HG03280 (cell line): Measurements from ENCODE around the gene BICRA.
"Not testable (repeated sequence)": the region's sequence is repeated elsewhere in the genome, so short reads cannot be mapped to it uniquely, and the experiment has no call there.

Source experiments
- ATAC-seq: cut with Tn5 transposase; IDR thresholded peaks from one replicate; pipeline ENCODE4 v1.9.1; 2021; ENCODE audit warnings: mild to moderate bottlenecking, moderate library complexity; ENCODE audit not compliant: unreplicated experiment

Gene BICRA

DNA sequence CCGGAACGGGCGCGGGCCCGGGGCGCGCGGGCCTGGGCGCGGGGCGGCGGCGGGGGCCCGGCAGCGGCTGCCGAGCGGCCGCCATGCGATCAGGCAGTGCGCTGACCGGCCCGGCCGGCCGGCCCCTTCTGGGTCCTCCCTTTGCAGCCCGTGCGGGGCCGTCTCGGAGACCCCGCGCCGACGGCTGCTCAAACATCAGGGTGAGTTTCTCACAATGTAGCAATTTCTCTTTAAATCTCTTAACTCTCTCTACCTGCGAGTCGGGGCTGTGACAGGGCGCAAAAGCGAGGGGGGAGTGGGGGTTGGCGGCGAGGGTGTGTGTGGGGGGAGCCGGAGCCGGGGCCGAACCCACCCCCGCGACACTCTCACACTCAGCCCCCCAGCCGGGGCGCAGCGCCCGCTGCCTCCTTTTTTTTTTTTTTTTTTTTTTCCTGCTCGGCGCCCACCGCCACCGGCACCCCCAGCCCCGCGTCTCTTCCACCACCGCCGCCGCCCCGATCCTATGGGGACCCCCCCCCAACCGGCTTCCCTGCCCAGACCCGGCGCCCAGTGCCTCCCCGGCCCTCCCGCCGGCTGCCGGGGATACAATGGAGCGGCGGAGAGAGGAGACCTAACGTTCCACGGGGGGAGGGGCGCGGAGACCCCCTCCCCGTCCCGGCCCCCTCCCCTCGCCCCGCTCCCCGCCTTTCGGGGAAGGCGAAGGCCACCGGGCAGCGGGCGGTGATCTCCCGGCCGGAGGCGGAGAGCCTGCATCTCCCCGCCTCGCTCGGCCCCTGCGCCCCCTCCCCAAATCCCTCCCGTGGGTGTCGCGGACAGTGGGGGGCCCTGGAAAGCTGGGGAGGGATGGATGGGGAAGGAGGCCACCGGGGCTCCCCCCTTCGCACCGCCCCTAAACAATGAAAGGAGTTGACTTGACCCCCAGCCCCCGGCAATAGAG, at the start of gene BICRA:
Gene BICRA (plus strand): TSS at position 166 of the 937 bp plus-strand sequence. CDS start 64,441 bp downstream, outside the sequence.
- ATAC-seq, result peak; percentile 45

DNA sequence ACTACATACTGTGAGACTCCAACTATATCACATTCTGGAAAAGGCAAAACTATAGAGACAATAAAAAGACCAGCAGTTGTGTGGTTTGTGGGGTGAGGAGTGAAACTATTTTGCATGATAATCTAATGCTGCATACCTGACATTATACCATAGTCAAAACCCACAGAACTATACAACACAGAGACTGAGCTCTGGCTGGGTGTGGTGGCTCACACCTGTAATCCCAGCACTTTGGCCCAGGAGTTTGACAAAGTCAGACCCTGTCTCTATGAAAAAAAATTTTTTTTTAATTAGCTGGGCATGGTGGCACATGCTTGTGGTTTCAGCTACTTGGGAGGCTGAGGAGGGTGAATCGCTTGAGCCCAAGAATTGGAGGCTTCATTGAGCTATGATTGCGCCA, 47.9 kb upstream of the BICRA start:
- ATAC-seq, result no peak

DNA sequence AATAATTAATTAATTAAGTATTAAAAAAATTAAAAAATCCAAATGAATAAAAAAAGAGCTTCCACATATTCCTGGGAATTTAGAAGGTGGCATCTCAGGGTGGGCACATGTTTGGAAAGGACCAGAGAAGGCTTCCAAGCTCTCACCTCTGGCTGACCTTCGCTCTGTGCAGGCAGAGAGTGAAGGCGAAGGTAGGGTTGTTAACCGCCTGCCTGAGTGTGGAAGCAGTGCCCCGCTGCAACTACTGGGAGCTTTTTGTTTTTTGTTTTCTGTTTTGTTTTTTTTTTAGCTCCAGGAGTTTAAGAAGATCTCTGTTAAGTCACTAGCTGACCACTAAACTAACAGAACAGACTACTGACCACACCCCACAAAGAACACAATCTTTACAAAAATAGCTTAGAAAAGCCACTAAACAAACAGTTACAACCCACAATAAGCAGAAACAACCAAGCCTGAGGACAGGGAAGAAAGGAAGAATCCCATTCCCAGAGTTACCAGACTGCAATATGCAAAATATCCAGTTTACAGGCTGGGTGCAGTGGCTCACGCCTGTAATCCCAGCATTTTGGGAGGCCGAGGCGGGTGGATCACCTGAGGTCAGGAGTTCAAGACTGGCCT, 47.4 kb upstream of the BICRA start:
- no peak for ATAC-seq

DNA sequence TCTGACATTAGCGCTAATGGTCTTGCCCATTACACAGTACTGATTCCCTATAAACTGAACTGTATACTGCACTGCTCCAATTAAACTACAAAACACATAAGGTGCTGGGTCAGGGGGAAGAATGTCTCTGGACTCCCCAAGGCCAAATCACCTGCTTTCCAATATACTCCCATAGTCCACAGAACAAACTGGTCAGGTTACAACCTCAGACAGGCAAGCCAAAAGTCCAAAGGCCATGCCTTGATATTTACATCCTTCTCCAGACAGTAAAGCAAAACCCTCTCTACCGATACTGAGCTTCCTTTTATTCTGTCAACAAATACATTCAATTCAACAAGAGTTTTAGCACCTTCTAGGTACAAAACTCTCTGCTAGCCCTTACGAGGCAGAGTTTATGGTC, 44.9 kb upstream of the BICRA start:
- no peak for ATAC-seq

DNA sequence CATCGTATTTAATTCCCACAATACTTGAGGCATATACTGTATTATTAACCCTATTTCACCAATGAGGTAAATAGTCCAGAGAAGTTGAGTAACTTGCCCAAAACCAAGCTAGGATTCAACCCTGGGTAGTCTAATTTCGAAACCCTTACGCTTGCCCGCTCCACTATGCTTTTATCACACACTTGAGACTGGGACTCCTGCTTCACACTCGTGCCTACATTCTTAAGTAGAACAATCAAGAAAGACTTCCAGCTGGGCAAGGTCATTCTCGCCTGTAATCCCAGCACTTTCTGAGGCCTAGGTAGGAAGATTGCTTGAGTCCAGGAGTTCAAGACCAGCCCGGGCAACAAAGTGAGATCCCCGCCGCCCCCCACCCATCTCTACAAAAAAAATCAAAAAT, 39.6 kb upstream of the BICRA start:
- ATAC-seq, result no peak

DNA sequence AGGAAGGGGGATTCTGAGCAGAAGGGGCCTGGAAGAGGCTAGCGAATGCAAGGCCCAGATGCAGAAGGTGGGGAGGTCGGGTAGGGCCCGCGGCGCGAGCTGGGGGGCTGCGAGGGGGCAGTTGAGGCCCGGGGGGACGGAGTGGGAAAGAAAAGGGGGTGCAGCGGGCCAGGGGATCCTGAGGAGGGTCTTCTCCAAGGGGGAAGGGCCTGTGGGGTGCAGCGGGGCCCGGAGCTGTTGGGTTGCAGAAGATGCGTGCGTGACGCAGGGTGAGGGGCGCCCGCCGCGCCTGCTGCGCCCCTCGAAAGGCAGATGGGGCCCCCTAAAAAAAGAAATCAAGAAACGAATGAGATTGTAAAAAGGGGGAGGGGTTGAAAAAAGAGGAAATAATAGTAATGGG, 36.3 kb upstream of the BICRA start:
- no peak for ATAC-seq

DNA sequence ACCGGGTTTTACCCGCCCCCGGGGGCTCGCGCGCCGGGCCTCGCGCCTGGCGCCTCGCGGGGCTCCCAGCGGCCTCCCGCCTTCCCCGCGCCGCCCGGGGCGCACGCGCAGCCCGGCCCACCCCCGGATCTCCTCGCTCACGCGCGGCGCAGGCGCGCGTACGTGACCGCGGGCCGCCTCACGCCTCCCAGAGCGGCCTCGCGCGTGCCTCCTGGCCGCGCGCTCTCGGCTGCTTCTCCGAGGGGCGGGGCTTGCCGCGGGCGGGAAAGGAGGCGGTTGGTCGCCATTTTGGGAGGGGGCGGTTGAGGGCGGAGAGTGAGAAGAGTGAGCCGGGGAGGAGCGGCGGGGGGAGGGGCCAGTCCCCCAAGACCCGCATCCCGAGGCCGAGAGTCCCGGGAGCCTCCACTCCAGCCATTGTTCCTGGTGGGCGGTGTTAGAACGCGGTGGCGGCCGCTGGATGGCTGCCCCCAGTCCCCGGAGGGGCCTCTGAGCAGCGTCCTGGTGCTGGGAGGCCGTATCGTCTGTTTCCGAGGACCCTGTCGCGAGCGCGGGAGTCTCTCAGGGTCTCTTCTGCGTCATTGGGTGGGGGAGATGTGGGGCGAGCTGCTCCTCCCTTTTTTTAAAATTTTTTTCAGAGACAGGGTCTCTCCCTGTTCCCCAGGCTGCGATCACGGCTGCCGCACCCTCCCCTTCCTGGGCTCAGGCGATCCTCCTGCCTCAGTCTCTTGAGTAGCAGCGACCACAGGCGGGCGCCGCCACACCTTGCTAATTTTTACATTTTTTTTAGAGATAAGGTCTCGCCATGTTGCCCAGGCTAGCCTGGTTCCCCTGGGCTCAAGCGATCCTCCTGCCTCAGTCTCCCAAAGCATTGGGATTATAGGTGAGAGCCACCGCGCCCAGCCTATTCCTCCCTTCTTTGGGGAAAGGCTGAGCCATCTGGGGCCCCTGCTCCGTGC, 35.6 kb upstream of the BICRA start, which contains the start of gene ZNF541:
Gene ZNF541 (minus strand): TSS at position 78 of the 956 bp plus-strand sequence. CDS start 17,292 bp downstream, outside the sequence.
- no peak for ATAC-seq

DNA sequence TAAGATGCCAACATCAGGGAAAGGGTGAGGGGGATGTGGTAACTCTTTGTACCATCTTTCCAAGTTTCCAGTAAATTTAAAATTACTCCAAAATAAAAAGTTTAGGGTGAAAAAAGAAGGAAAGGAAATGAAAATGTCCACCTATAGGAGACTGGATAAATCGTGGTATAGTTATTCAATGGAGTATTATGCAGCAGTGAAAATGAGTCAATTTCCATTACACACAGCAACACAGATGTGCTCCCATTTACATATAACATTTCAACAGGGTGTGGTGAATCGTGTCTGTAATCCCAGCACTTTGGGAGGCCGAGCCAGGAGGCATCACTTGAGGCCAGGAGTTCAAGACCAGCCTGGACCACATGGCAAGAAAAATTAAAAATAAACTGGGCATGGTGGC, 28.5 kb upstream of the BICRA start:
- ATAC-seq, result no peak

DNA sequence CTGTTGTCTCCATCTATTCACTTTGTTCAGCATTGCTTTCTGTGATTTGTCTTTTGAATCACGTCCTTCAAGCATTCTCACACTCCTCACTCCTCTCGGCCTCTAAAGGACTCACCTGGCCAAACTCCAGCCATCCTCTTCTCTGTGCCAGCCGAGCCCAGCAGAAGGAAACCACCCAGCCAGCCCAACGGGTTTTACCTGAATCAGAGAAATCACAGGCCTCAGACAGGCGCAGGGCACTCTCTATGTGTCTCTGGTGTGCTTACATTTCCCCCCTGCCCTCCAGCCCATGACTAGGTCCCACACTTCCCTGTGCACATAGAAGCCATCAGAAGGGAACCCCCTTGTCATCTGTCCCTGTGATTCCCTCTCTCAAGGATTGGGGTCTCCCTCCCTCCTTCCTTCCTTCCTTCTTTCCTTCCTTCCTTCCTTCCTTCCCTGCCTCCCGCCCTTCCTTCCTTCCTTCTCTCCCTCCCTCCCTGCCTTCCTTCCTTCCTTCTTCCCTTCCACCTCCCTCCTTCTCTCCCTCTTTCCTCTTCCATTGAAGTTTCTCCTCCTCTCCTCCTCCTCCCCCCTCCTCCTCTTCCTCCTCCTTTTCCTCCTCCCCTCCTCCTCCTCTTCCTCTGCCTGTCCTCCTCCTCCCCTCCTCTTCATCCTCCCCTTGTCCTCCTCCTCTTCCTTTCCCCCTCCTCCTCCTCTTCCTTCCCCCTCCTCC, 27.2 kb upstream of the BICRA start:
- ATAC-seq, result no peak

DNA sequence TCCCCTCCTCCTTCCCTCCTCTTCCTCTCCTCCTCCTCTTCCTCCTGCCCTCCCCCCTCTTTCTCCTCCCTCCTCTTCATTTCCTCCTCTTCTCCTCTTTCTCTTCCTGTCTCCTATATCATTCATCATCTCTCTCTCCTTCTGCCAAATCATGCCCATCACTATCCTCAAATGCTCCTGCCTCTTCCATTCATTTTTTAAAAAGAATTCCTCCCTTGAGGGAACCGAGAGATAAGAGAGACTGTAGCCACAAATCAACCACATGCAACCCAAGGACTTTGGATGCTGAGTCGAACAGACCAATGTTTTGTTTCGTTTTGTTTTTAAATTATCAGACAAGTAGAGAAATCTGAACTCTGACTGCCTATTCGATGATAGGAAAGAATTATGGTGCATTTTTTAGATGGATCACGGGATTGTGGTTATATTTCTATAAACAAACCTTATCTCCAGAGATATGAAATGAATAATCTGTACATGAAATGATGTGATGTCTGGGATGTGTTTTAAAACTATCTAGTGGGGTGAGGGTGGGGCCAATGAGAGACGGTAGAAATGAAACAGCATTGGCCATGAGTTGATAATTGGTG, 26.5 kb upstream of the BICRA start:
- no peak for ATAC-seq

DNA sequence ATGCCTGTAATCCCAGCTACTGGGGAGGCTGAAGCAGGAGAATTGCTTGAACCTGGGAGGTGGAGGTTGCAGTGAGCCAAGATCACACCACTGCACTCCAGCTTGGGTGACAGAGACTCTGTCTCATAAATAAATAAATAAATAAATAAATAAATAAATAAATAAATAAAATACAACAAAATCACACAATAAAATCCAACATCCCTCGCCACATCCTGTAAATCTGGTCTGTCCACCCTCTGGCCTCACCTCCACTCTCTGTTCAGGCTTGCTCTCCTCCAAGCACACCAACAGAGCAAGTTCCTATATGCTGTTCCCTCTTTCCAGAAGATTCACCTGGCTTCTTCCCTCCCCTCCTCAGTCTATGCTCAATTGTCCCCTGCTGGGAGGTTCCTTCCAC, 25.8 kb upstream of the BICRA start:
- not testable (repeated sequence) for ATAC-seq

DNA sequence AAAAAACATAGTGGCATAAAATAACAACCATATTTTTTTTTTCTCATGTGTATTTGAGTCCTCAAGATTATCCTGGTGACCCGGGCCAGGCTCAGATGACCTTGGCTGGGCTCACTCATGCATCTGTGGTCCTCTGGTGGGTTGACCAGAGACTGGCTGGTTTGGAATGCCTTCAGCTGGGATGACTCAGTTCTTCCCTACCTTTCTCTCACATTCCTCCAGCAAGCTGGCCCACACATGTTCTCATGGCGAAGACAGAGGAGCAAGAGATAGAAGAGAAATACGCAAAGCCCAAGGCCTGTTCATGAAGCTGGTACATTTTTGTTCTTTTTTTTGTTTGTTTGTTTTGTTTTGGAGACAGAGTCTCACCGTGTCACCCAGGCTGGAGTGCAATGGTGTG, 21.6 kb upstream of the BICRA start:
- no peak for ATAC-seq

DNA sequence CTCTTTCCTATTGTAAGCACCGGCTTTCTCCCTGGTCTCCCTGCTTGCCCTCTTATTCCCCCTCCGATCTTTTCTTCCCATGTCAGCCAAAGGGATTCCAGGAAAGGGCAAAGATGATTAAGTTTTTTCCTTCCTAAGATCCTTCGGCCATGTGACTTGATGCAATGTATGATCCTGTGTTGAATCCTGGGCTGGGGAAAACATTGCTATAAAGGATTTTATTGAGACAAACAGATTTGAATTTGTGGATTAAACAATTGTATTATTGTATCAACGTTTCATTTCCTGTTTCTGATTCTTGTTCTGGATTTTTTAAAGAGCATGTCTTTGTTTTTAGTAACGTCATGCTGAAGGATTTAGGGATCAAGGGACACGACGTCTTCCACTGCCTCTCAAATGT, 19.1 kb upstream of the BICRA start:
- no peak for ATAC-seq

DNA sequence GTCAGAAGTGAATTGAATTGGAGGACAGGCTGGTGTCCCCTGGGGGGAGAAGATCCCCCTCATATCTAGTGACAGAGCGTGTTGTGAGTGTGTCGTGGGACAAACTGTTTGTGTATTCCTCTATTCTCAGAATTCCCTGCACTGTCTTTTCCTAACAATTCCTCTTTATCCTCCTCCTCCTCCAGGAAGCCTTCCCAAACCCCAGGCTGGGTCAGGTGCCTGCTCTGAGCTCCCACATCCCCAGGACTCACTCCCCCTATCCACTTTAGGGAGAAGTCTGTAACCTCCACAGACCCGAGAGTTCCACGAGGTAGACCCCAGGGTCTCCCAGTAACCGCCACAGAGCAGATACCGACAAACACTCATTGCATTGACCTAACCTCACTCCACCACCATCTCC, 15.1 kb upstream of the BICRA start:
- no peak for ATAC-seq

DNA sequence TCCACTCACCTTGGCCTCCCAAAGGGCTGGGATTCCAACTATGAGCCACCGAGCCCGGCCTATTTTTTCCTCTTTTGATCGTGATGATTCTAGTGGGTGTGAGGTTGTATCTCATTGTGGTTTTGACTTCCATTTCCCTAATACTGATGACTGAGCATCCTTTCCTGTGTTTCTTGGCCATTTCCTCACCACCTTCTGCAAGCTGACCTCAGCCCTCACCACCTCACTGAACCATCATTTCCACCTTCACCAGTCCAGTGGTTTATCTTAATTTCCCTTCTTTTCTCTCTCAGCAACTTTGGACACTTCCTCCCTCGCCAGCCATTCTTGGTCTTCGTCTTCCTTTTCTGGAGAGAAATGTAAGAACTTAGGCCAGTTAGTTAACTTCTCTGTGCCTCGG, 13.0 kb upstream of the BICRA start:
- ATAC-seq, result no peak

DNA sequence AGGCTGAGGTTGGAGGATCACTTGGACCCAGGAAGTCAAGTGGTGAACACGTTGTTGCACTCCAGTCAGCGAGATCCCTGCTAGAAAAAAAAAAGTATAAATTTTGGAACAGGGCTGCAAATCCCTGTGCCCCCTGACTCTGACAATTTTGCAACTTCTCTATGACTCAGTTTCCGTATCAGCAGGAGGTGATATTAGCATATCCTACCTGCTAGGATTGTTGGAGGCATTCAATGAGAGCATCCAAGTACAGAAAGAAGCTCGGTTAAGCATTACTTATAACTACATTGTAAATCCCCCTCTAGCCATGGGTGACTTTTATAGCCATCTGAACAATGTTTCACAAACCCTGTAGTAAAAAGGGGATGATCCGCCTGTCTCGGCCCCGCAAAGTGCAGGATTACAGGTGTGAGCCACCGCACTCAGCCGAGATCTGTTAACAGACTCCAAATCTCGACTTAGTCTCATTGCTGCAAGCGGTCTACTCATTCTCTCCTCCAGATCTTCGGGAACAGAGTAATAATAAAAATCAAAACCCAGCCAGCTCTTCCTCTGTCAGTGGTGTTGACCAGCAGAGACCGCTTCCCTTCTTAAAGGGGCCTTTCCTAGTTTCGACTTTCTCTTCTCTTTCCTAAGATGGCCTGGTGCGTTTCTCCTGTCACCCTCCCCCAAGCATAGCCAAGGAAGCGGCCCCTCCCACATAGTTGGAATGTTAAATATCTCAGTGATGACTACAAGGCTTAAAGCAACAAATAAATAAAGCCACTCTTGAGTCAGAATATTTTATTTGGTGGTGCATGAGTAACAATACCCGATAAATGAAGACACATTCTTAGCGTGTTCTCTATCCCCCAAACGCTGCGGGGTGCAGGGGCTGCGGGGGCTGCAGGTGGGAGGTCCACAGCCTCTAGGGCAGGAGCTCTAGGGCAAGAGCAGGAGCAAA, 10.3 kb upstream of the BICRA start:
- no peak for ATAC-seq

DNA sequence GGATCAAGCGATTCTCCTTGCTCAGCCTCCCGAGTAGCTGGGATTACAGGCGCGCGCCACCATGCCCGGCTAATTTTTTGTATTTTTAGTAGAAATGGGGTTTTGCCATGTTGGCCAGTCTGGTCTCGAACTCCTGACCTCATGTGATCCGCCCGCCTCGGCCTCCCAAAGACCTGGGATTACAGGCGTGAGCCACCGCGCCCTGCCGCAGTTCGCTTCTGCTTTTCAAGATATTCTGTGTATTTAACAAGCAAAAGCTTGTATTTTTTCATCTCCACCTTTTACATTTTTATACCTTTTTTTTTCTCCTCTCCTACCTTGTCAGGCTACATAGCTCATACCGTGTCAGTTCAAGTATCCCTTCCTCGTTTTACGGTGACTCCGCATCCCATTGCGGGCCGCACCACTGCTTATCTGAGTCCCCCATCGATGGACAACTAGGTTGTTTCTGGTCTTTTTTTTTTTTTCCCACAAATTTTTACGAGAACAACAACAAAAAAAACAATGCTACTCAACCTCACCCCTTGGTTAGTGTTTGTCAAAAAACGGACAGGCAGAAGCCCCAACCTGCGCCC, 9.2 kb upstream of the BICRA start:
- ATAC-seq, result not testable (repeated sequence)
